Ectodermal cell (in vitro differentiated cells): Measurements from ENCODE around the gene HRCT1.

Source experiments
- H3K27ac ChIP-seq: 2 replicates; pipeline ENCODE4 v1.7.0; 2013; ENCODE audit warnings: mild to moderate bottlenecking, low read depth, low read length; ENCODE audit not compliant: insufficient read depth, poor library complexity, severe bottlenecking
- H3K27me3 ChIP-seq: 2 replicates; pipeline ENCODE4 v1.7.0; 2013; ENCODE audit warnings: mild to moderate bottlenecking, low read length; ENCODE audit not compliant: insufficient read depth, control insufficient read depth, poor library complexity, severe bottlenecking
- H3K36me3 ChIP-seq: one replicate; pipeline ENCODE4 v1.7.0; 2013; ENCODE audit warnings: low read length; ENCODE audit not compliant: control insufficient read depth, insufficient read depth
- H3K4me1 ChIP-seq: one replicate; pipeline ENCODE4 v1.7.0; 2013; ENCODE audit warnings: low read length; ENCODE audit not compliant: control insufficient read depth, insufficient read depth
- H3K4me3 ChIP-seq: 2 replicates; pipeline ENCODE4 v1.7.0; 2013; ENCODE audit warnings: low read depth, low read length, control low read depth; ENCODE audit not compliant: insufficient read depth
- H3K9me3 ChIP-seq: 2 replicates; pipeline ENCODE4 v1.7.0; 2013; ENCODE audit warnings: mild to moderate bottlenecking, low read length, moderate library complexity; ENCODE audit not compliant: control insufficient read depth
- WGBS, 2 experiments: methylation state at CpG; one replicate each; pipeline ENCODE4 v1.1.7; 2013; ENCODE audit warnings: missing lambda C conversion rate in 2 of 2; 5-methylcytosine and 5-hydroxymethylcytosine counted together

Gene HRCT1

GRCh38 chr9:35954942-35955546 lies 49.0 kb downstream of the HRCT1 start:
- 25 to 44% methylated on average over 6 of the region's 6 CpGs for WGBS, 2 experiments
- H3K4me1 ChIP-seq, result no peaks in the 10 kb centered on the region

GRCh38 chr9:35956651-35957050 lies 50.6 kb downstream of the HRCT1 start:
- peaks cover 18% of the 10 kb centered on the region for H3K27me3 ChIP-seq
- no peak overlapping the region for H3K4me3 ChIP-seq
- 92 to 94% methylated on average over 5 of the region's 5 CpGs for WGBS, 2 experiments
- no peak overlapping the region for H3K27ac ChIP-seq
- no peaks in the 10 kb centered on the region for H3K9me3 ChIP-seq
- H3K36me3 ChIP-seq, result no peaks in the 10 kb centered on the region
- no peaks in the 10 kb centered on the region for H3K4me1 ChIP-seq

More at GRCh38 chr9:35954942-35955546, 49.0 kb downstream of the HRCT1 start:
- Histone ChIP-seq H3K27me3 (peaks cover 18% of the 10 kb centered on the region), H3K4me3 (no peak overlapping the region), H3K9me3 (no peaks in the 10 kb centered on the region), H3K27ac (no peak overlapping the region), H3K36me3 (no peaks in the 10 kb centered on the region)
